Measurements from ENCODE around the gene CKB. TPM values are rescaled to one million over a fixed set of nuclear protein-coding genes. Genes with fewer than 3 reads are reported as not detected.
A peak's percentile ranks its signal among the peaks of the same experiment; 100 is the strongest.

CKB gene
- total and polyA plus RNA-seq, 9 of the 15 experiments (the other 6 are each of a cell fraction or from before 2014, with no cell fraction given) = 23.9 to 692 (median 132) TPM

DNA sequence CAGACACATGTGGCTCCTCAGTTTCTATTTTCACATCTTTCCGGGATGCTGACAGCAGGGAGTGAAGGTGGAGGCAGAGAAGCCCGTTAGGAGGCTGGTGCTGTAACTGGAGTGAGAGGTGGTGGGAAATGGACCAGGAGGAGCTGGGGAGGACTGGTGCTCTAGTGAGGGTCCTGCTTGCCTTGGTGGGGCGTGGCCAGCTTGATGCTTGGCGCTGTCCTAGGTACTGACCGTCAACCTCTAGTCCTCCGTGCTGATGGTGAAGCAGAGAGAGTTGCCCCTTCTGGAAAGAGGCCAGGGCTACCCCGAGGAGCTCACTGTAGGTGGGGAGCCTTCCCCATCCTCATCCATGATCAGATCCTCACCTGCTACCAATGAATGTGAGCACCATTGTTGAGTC, 7.8 kb upstream of the CKB start (continued):
- TF ChIP-seq, protein P1, sequence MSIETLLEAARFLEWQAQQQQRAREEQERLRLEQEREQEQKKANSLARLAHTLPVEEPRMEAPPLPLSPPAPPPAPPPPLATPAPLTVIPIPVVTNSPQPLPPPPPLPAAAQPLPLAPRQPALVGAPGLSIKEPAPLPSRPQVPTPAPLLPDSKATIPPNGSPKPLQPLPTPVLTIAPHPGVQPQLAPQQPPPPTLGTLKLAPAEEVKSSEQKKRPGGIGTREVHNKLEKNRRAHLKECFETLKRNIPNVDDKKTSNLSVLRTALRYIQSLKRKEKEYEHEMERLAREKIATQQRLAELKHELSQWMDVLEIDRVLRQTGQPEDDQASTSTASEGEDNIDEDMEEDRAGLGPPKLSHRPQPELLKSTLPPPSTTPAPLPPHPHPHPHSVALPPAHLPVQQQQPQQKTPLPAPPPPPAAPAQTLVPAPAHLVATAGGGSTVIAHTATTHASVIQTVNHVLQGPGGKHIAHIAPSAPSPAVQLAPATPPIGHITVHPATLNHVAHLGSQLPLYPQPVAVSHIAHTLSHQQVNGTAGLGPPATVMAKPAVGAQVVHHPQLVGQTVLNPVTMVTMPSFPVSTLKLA (conservative IDR thresholded peaks at IDR 0.05) = peak in 1 of 2 experiments; percentile 46; a peak in 1 of 4 replicates
- TF ChIP-seq, protein P2, sequence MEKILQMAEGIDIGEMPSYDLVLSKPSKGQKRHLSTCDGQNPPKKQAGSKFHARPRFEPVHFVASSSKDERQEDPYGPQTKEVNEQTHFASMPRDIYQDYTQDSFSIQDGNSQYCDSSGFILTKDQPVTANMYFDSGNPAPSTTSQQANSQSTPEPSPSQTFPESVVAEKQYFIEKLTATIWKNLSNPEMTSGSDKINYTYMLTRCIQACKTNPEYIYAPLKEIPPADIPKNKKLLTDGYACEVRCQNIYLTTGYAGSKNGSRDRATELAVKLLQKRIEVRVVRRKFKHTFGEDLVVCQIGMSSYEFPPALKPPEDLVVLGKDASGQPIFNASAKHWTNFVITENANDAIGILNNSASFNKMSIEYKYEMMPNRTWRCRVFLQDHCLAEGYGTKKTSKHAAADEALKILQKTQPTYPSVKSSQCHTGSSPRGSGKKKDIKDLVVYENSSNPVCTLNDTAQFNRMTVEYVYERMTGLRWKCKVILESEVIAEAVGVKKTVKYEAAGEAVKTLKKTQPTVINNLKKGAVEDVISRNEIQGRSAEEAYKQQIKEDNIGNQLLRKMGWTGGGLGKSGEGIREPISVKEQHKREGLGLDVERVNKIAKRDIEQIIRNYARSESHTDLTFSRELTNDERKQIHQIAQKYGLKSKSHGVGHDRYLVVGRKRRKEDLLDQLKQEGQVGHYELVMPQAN (IDR thresholded peaks at IDR 0.05; ENCODE audit: borderline replicate concordance) = peak; percentile 60; the same call in 1 of the 2 replicates
- 0 out of 2 replicates have a peak, but pooled peaks have one; percentile 33 for TF ChIP-seq MXI1 (IDR thresholded peaks at IDR 0.05; ENCODE audit: low read depth, low read length)
- TF ChIP-seq, protein P3, sequence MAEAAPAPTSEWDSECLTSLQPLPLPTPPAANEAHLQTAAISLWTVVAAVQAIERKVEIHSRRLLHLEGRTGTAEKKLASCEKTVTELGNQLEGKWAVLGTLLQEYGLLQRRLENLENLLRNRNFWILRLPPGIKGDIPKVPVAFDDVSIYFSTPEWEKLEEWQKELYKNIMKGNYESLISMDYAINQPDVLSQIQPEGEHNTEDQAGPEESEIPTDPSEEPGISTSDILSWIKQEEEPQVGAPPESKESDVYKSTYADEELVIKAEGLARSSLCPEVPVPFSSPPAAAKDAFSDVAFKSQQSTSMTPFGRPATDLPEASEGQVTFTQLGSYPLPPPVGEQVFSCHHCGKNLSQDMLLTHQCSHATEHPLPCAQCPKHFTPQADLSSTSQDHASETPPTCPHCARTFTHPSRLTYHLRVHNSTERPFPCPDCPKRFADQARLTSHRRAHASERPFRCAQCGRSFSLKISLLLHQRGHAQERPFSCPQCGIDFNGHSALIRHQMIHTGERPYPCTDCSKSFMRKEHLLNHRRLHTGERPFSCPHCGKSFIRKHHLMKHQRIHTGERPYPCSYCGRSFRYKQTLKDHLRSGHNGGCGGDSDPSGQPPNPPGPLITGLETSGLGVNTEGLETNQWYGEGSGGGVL (CRISPR knock-in tag; IDR thresholded peaks at IDR 0.05) = no peak
- TF ChIP-seq HDAC1 (IDR thresholded peaks at IDR 0.05) = 0 out of 4 replicates have a peak, but pooled peaks of 1 of the 2 experiments have one; percentile 51
- TF ChIP-seq CREM (IDR thresholded peaks at IDR 0.05; ENCODE audit: low read depth) = 0 out of 2 replicates have a peak, but pooled peaks have one; percentile 23
- no peak for TF ChIP-seq DACH1 (IDR thresholded peaks at IDR 0.05; ENCODE audit: partially characterized antibody)
- TF ChIP-seq, protein P4, sequence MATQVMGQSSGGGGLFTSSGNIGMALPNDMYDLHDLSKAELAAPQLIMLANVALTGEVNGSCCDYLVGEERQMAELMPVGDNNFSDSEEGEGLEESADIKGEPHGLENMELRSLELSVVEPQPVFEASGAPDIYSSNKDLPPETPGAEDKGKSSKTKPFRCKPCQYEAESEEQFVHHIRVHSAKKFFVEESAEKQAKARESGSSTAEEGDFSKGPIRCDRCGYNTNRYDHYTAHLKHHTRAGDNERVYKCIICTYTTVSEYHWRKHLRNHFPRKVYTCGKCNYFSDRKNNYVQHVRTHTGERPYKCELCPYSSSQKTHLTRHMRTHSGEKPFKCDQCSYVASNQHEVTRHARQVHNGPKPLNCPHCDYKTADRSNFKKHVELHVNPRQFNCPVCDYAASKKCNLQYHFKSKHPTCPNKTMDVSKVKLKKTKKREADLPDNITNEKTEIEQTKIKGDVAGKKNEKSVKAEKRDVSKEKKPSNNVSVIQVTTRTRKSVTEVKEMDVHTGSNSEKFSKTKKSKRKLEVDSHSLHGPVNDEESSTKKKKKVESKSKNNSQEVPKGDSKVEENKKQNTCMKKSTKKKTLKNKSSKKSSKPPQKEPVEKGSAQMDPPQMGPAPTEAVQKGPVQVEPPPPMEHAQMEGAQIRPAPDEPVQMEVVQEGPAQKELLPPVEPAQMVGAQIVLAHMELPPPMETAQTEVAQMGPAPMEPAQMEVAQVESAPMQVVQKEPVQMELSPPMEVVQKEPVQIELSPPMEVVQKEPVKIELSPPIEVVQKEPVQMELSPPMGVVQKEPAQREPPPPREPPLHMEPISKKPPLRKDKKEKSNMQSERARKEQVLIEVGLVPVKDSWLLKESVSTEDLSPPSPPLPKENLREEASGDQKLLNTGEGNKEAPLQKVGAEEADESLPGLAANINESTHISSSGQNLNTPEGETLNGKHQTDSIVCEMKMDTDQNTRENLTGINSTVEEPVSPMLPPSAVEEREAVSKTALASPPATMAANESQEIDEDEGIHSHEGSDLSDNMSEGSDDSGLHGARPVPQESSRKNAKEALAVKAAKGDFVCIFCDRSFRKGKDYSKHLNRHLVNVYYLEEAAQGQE (IDR thresholded peaks at IDR 0.05; ENCODE audit: borderline replicate concordance) = peak; percentile 97
- TF ChIP-seq, protein P4 (CRISPR knock-in tag; IDR thresholded peaks at IDR 0.05; ENCODE audit: low read depth) = peak; percentile 93
- TF ChIP-seq U2AF2 (optimal IDR thresholded peaks at IDR 0.05; ENCODE audit: low read depth, low read length) = no peak
- TF ChIP-seq CREB1 (IDR thresholded peaks at IDR 0.05) = no peak
- 0 out of 2 replicates have a peak, but pooled peaks have one; percentile 23 for TF ChIP-seq CREB1 (CRISPR knock-in tag; IDR thresholded peaks at IDR 0.05)
- no peak for TF ChIP-seq ZNF696 (CRISPR knock-in tag; conservative IDR thresholded peaks at IDR 0.05)
